ENCODE data around the gene GNAQ. TPM values are rescaled to one million over a fixed set of nuclear protein-coding genes. Genes with fewer than 3 reads are reported as not detected.

Gene GNAQ
- total and polyA plus RNA-seq, 4 donors: 6.8 to 19.6 (median 12.6) TPM

DNA sequence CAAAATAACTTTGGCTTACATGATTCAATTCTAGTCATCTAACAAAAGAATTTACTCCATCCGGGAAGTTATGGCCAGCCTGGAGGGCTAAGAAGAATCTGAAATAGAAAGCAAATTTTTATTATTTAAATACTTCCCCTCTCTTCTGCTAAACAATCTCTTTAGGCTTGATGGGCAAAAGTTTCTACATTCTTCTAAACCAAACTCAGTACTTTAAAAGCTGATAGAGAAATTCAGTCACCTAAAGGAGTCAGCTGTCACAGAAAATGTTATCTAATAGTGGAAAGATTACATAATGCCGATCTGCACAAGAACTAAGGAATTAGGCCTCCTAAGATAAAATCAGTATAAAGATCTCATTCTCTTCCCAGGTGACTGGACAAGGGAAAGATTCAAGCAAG is 32.4 kb downstream of the GNAQ start:
- no peak for DNase-seq (ENCODE audit: low spot score)
- 49% methylated on average over 2 of the region's 2 CpGs for WGBS
- Histone ChIP-seq H3K27me3 (ENCODE audit: control insufficient read depth in 4 of 4, insufficient read depth in 4 of 4, low read length in 3 of 4) (no peaks in the 10 kb centered on the region), H3K4me1 (ENCODE audit: control insufficient read depth in 4 of 4, insufficient read depth in 4 of 4, low read length in 3 of 4) (peaks cover 5 to 13% (median 11%) of the 10 kb centered on the region in 4 donors), H3K9ac (ENCODE audit: low read depth in 1 of 2, low read length in 2 of 2) (no peak overlapping the region), H3K9me3 (ENCODE audit: control insufficient read depth in 4 of 4, low read length in 3 of 4) (no peaks in the 10 kb centered on the region), H3K27ac (ENCODE audit: low read depth in 1 of 2, low read length in 2 of 2) (no peak overlapping the region), H3K4me3 (ENCODE audit: low read depth in 1 of 3, low read length in 3 of 3) (no peak overlapping the region), H3K36me3 (ENCODE audit: control insufficient read depth in 4 of 4, insufficient read depth in 3 of 4, low read depth in 1 of 4, low read length in 3 of 4) (peaks cover 0 to 1% (median 0%) of the 10 kb centered on the region in 4 donors)
- no peak for TF ChIP-seq SP1 (IDR thresholded peaks at IDR 0.05)
- TF ChIP-seq NR2F2 (IDR thresholded peaks at IDR 0.05): no peak
- no peak for TF ChIP-seq FOXA1 (IDR thresholded peaks at IDR 0.05)
- no peak for TF ChIP-seq RAD21 (IDR thresholded peaks at IDR 0.05)

GRCh38 chr9:77997611-77998284 is 33.9 kb downstream of the GNAQ start:
- H3K36me3 ChIP-seq (ENCODE audit: control insufficient read depth in 4 of 4, insufficient read depth in 3 of 4, low read depth in 1 of 4, low read length in 3 of 4): peaks cover 0 to 1% (median 0%) of the 10 kb centered on the region in 4 donors
- no peak for DNase-seq (ENCODE audit: low spot score)
- no peak overlapping the region for H3K9ac ChIP-seq (ENCODE audit: low read depth in 1 of 2, low read length in 2 of 2)
- H3K27ac ChIP-seq (ENCODE audit: low read depth in 1 of 2, low read length in 2 of 2): no peak overlapping the region
- TF ChIP-seq RXRA (IDR thresholded peaks at IDR 0.05) (no peak), NR2F2 (IDR thresholded peaks at IDR 0.05) (peak; percentile 89)
- H3K4me3 ChIP-seq (ENCODE audit: low read depth in 1 of 3, low read length in 3 of 3): no peak overlapping the region
- no peaks in the 10 kb centered on the region for H3K27me3 ChIP-seq (ENCODE audit: control insufficient read depth in 4 of 4, insufficient read depth in 4 of 4, low read length in 3 of 4)
- H3K9me3 ChIP-seq (ENCODE audit: control insufficient read depth in 4 of 4, low read length in 3 of 4): no peaks in the 10 kb centered on the region
- 79% methylated on average over 16 of the region's 16 CpGs for WGBS
- peaks cover 0 to 3% (median 3%) of the 10 kb centered on the region in 4 donors for H3K4me1 ChIP-seq (ENCODE audit: control insufficient read depth in 4 of 4, insufficient read depth in 4 of 4, low read length in 3 of 4)

- H3K9me3 ChIP-seq (ENCODE audit: control insufficient read depth in 4 of 4, low read length in 3 of 4): no peaks in the 10 kb centered on the region
- H3K4me1 ChIP-seq (ENCODE audit: control insufficient read depth in 4 of 4, insufficient read depth in 4 of 4, low read length in 3 of 4): peaks cover 0 to 3% (median 2%) of the 10 kb centered on the region in 4 donors
- H3K4me3 ChIP-seq (ENCODE audit: low read depth in 1 of 3, low read length in 3 of 3): no peak overlapping the region
- H3K27me3 ChIP-seq (ENCODE audit: control insufficient read depth in 4 of 4, insufficient read depth in 4 of 4, low read length in 3 of 4): no peaks in the 10 kb centered on the region
- no peak overlapping the region for H3K27ac ChIP-seq (ENCODE audit: low read depth in 1 of 2, low read length in 2 of 2)
- peaks cover 0 to 1% (median 0%) of the 10 kb centered on the region in 4 donors for H3K36me3 ChIP-seq (ENCODE audit: control insufficient read depth in 4 of 4, insufficient read depth in 3 of 4, low read depth in 1 of 4, low read length in 3 of 4)
- TF ChIP-seq HNF4G (IDR thresholded peaks at IDR 0.05) (no peak), ZBTB33 (IDR thresholded peaks at IDR 0.05) (no peak), EGR1 (IDR thresholded peaks at IDR 0.05; ENCODE audit: low read depth in 2 of 2) (no peak), FOXA1 (IDR thresholded peaks at IDR 0.05) (no peak), RAD21 (IDR thresholded peaks at IDR 0.05) (no peak), SP1 (IDR thresholded peaks at IDR 0.05) (no peak), RXRA (IDR thresholded peaks at IDR 0.05) (no peak), FOXA2 (IDR thresholded peaks at IDR 0.05) (no peak), TAF1 (conservative IDR thresholded peaks at IDR 0.05) (no peak), CTCF (IDR thresholded peaks at IDR 0.05; ENCODE audit: low read depth, low read length, missing input control) (no peak), GABPA (IDR thresholded peaks at IDR 0.05 in 1 of 2, conservative IDR thresholded peaks at IDR 0.05 in 1 of 2) (no peak), YY1 (IDR thresholded peaks at IDR 0.05) (no peak), HNF4A (conservative IDR thresholded peaks at IDR 0.05) (no peak), JUND (IDR thresholded peaks at IDR 0.05) (no peak)
- TF ChIP-seq, protein P1, sequence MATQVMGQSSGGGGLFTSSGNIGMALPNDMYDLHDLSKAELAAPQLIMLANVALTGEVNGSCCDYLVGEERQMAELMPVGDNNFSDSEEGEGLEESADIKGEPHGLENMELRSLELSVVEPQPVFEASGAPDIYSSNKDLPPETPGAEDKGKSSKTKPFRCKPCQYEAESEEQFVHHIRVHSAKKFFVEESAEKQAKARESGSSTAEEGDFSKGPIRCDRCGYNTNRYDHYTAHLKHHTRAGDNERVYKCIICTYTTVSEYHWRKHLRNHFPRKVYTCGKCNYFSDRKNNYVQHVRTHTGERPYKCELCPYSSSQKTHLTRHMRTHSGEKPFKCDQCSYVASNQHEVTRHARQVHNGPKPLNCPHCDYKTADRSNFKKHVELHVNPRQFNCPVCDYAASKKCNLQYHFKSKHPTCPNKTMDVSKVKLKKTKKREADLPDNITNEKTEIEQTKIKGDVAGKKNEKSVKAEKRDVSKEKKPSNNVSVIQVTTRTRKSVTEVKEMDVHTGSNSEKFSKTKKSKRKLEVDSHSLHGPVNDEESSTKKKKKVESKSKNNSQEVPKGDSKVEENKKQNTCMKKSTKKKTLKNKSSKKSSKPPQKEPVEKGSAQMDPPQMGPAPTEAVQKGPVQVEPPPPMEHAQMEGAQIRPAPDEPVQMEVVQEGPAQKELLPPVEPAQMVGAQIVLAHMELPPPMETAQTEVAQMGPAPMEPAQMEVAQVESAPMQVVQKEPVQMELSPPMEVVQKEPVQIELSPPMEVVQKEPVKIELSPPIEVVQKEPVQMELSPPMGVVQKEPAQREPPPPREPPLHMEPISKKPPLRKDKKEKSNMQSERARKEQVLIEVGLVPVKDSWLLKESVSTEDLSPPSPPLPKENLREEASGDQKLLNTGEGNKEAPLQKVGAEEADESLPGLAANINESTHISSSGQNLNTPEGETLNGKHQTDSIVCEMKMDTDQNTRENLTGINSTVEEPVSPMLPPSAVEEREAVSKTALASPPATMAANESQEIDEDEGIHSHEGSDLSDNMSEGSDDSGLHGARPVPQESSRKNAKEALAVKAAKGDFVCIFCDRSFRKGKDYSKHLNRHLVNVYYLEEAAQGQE (IDR thresholded peaks at IDR 0.05): no peak
- no peak for DNase-seq (ENCODE audit: low spot score)
- H3K9ac ChIP-seq (ENCODE audit: low read depth in 1 of 2, low read length in 2 of 2): no peak overlapping the region
- WGBS: 94% methylated on average over 2 of the region's 2 CpGs
These were observed 34.9 kb downstream of the GNAQ start for GRCh38 chr9:77996696-77997095.
